Measurements from ENCODE around the gene SPINK4. TPM values are rescaled to one million over a fixed set of nuclear protein-coding genes. Genes with fewer than 3 reads are reported as not detected.

Gene SPINK4
- total and polyA plus RNA-seq, 2 donors (not counting 1 experiment from before 2014, with no cell fraction given): not detected

DNA sequence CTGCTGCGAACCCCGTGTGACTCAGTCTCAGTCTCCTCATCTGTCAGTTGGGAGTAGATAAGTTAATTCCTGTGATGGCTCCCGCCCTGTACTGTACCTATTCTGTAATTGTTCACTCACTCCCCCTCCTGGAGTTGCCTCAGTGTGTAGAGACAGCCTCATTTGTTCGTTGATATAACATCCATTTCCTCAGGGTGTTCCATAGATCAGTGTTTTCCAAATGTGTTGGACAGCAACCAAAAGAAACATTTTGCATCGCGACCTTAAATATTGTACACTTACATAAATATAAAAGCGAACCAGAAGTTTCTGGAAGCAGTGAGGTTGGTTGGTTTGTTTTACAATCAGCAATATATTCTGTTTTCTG, 51.0 kb downstream of the SPINK4 start:
- H3K9ac ChIP-seq (ENCODE audit: low read length): peak overlapping the region; percentile 91
- H3K4me3 ChIP-seq (ENCODE audit: control extremely low read depth in 1 of 5, extremely low read depth in 1 of 5, insufficient read depth in 1 of 5, low read depth in 2 of 5, low read length in 4 of 5): peak overlapping the region; percentile 31 to 98 (median 84)
- no peak for ATAC-seq (ENCODE audit: low read depth)
- H3K27ac ChIP-seq (ENCODE audit: low read length in 2 of 2): peak overlapping the region; percentile 99 to 100
- H3K4me2 ChIP-seq (replicated peaks; ENCODE audit: low read depth, low read length, poor library complexity, severe bottlenecking): peak overlapping the region; percentile 82
- WGBS (ENCODE audit: insufficient coverage): 0% methylated on average over 3 of the region's 7 CpGs
- TF ChIP-seq, protein P1, sequence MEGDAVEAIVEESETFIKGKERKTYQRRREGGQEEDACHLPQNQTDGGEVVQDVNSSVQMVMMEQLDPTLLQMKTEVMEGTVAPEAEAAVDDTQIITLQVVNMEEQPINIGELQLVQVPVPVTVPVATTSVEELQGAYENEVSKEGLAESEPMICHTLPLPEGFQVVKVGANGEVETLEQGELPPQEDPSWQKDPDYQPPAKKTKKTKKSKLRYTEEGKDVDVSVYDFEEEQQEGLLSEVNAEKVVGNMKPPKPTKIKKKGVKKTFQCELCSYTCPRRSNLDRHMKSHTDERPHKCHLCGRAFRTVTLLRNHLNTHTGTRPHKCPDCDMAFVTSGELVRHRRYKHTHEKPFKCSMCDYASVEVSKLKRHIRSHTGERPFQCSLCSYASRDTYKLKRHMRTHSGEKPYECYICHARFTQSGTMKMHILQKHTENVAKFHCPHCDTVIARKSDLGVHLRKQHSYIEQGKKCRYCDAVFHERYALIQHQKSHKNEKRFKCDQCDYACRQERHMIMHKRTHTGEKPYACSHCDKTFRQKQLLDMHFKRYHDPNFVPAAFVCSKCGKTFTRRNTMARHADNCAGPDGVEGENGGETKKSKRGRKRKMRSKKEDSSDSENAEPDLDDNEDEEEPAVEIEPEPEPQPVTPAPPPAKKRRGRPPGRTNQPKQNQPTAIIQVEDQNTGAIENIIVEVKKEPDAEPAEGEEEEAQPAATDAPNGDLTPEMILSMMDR (IDR thresholded peaks at IDR 0.05): no peak
- no peak for TF ChIP-seq EZH2 (IDR thresholded peaks at IDR 0.05; ENCODE audit: borderline replicate concordance, insufficient read depth, low read depth, low read length, poor library complexity, severe bottlenecking)
- Mint-ChIP-seq H3K27ac (peak overlapping the region; percentile 100), H3K4me1 (peaks cover 67% of the 10 kb centered on the region), H3K9me3 (ENCODE audit: insufficient read depth) (no peaks in the 10 kb centered on the region), H3K4me3 (peak overlapping the region; percentile 99), H3K27me3 (no peaks in the 10 kb centered on the region)
- ChIA-PET POLR2A (interaction anchor here (1.3 to 1.6 kb wide), 3 partner anchors 13 to 289 kb away, joined by 4 to 10 read pairs (median 5); partner anchors contain the start of genes APTX, BAG1 and CHMP5), CTCF (interaction anchor here (1.1 to 1.4 kb wide), 4 partner anchors 148 to 183 kb away, joined by 3 to 4 read pairs (median 3); partner anchors contain the start of genes AQP3 and NOL6)
- H3K4me1 ChIP-seq (ENCODE audit: control insufficient read depth in 2 of 2, insufficient read depth in 2 of 2, low read length in 2 of 2): peaks cover 49 to 64% of the 10 kb centered on the region in 2 donors
- H4K20me1 ChIP-seq (ENCODE audit: control insufficient read depth, insufficient read depth, low read length, poor library complexity, severe bottlenecking): no peaks in the 10 kb centered on the region
- peaks cover 3 to 34% of the 10 kb centered on the region in 2 experiments for H3K36me3 ChIP-seq (replicated peaks in 1 of 2; ENCODE audit: control extremely low read depth in 1 of 2, control insufficient read depth in 1 of 2, extremely low read depth in 1 of 2, insufficient read depth in 2 of 2, low read length in 1 of 2)
- intact Hi-C loops (cut with micrococcal nuclease): loop anchor here (10.0 kb wide), 4 partner anchors 126 to 736 kb away; partner anchors contain the start of genes B4GALT1, SMIM27, SMU1 and TOPORS
- peaks cover 55% of the 10 kb centered on the region for H3K79me2 ChIP-seq (ENCODE audit: control insufficient read depth, insufficient read depth, low read length)
- no peaks in the 10 kb centered on the region for H3K9me3 ChIP-seq (ENCODE audit: control extremely low read depth in 1 of 3, control insufficient read depth in 2 of 3, insufficient read depth in 1 of 3, low read length in 2 of 3)
- DNase-seq: no peak
- H2AFZ ChIP-seq (ENCODE audit: insufficient read depth, low read depth, low read length, poor library complexity, severe bottlenecking): peak overlapping the region; percentile 75
- H3K27me3 ChIP-seq (replicated peaks in 1 of 4; ENCODE audit: control extremely low read depth in 1 of 4, control insufficient read depth in 3 of 4, insufficient read depth in 4 of 4, low read length in 3 of 4): no peaks in the 10 kb centered on the region

DNA sequence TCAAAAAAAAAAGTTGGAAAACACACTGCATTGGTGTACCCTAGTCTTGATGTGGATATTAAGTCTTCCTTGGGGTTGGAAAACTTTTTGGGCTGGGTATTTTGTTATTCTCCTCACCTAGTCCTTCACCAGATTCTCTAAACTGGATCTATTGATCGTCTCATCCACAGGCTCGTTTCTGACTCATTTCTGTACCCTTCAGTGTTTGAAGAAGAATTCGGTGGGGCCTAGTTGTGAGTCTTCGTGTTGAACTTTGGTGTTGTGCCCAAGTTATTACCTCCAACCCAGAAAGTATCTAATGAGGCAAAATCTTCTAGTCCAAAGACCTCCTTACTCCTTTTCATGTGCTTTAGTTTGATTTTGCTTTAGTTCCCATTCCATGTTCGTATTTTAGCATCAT, 51.9 kb downstream of the SPINK4 start:
- H2AFZ ChIP-seq (ENCODE audit: insufficient read depth, low read depth, low read length, poor library complexity, severe bottlenecking): no peak overlapping the region
- ATAC-seq (ENCODE audit: low read depth): no peak
- H3K4me3 Mint-ChIP-seq: peak overlapping the region; percentile 99
- ChIA-PET POLR2A (no interaction called here), CTCF (no interaction called here)
- H3K4me2 ChIP-seq (replicated peaks; ENCODE audit: low read depth, low read length, poor library complexity, severe bottlenecking): peak overlapping the region; percentile 37
- H3K4me1 Mint-ChIP-seq: peaks cover 72% of the 10 kb centered on the region
- peak overlapping the region in 1 of 2 donors; percentile 99 for H3K27ac ChIP-seq (ENCODE audit: low read length in 2 of 2)
- no peak for TF ChIP-seq EZH2 (IDR thresholded peaks at IDR 0.05; ENCODE audit: borderline replicate concordance, insufficient read depth, low read depth, low read length, poor library complexity, severe bottlenecking)
- TF ChIP-seq, protein P1 (IDR thresholded peaks at IDR 0.05): no peak
- H3K9me3 ChIP-seq (ENCODE audit: control extremely low read depth in 1 of 3, control insufficient read depth in 2 of 3, insufficient read depth in 1 of 3, low read length in 2 of 3): no peaks in the 10 kb centered on the region
- H3K9me3 Mint-ChIP-seq (ENCODE audit: insufficient read depth): no peaks in the 10 kb centered on the region
- peak overlapping the region; percentile 78 for H3K27ac Mint-ChIP-seq
- 100% methylated on average over 1 of the region's 5 CpGs for WGBS (ENCODE audit: insufficient coverage)
- no peaks in the 10 kb centered on the region for H3K27me3 ChIP-seq (replicated peaks in 1 of 4; ENCODE audit: control extremely low read depth in 1 of 4, control insufficient read depth in 3 of 4, insufficient read depth in 4 of 4, low read length in 3 of 4)
- H3K4me1 ChIP-seq (ENCODE audit: control insufficient read depth in 2 of 2, insufficient read depth in 2 of 2, low read length in 2 of 2): peaks cover 55 to 69% of the 10 kb centered on the region in 2 donors
- DNase-seq: no peak
- H3K36me3 ChIP-seq (replicated peaks in 1 of 2; ENCODE audit: control extremely low read depth in 1 of 2, control insufficient read depth in 1 of 2, extremely low read depth in 1 of 2, insufficient read depth in 2 of 2, low read length in 1 of 2): peaks cover 3 to 38% of the 10 kb centered on the region in 2 experiments
- H3K9ac ChIP-seq (ENCODE audit: low read length): no peak overlapping the region
- no peaks in the 10 kb centered on the region for H3K27me3 Mint-ChIP-seq
- intact Hi-C loops (cut with micrococcal nuclease): loop anchor here (10.0 kb wide), 4 partner anchors 127 to 737 kb away; partner anchors contain the start of genes B4GALT1, SMIM27, SMU1 and TOPORS
- H3K4me3 ChIP-seq (ENCODE audit: control extremely low read depth in 1 of 5, extremely low read depth in 1 of 5, insufficient read depth in 1 of 5, low read depth in 2 of 5, low read length in 4 of 5): no peak overlapping the region
- peaks cover 61% of the 10 kb centered on the region for H3K79me2 ChIP-seq (ENCODE audit: control insufficient read depth, insufficient read depth, low read length)
- H4K20me1 ChIP-seq (ENCODE audit: control insufficient read depth, insufficient read depth, low read length, poor library complexity, severe bottlenecking): no peaks in the 10 kb centered on the region
